Astrocyte (in vitro differentiated cells and primary cell): Measurements from ENCODE around the gene IQCH.
"Not testable (repeated sequence)": the region's sequence is repeated elsewhere in the genome, so short reads cannot be mapped to it uniquely, and the experiment has no call there.

Source experiments
- EZH2 ChIP-seq: IDR thresholded peaks from 2 replicates; pipeline ENCODE4 v1.6.1; 2012; ENCODE audit warnings: mild to moderate bottlenecking, low read length, inconsistent platforms; ENCODE audit not compliant: insufficient read depth
- TF ChIP-seq, protein P1 (sequence below): IDR thresholded peaks from 2 replicates; pipeline ENCODE4 v1.5.1; 2011; ENCODE audit warnings: low read depth, mild to moderate bottlenecking, inconsistent platforms, low read length, moderate library complexity; ENCODE audit not compliant: insufficient read depth

DNA sequence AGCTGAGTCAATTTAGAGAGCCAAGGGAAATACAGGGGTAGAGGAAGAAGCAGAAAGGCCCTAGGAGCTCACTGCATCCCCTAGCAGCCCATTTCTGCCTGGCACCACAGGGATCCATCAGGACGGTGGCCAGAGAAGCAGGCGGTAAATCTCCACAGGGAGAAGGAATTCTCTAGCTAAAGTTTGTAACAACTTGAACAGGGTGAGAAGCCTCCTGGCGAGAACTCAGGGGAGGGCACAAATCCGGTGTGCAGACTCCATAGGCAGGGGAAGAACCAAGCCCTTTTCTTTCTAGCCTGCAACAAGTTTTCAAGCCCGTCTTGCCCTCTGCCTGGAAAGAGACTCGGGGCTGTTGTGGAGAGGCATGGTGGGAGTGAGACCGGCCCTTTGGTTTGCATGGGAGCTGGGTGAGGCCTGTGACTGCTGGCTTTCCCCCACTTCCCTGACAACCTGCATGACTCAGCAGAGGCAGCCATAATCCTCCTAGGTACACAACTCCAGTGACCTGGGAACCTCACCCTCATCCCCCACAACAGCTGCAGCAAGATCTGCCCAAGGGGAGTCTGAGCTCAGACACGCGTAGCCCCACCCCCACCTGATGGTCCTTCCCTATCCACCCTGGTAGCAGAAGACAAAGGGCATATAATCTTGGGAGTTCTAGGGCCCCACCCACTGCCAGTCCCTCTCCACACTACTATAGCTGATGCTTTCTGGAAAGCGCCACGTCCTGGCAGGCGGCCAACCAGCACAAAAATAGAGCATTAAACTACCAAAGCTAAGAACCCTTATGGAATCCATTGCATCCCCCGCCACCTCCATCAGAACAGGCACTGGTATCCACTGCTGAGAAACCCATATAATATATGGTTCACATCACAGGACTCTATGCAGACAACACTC, 182.0 kb downstream of the IQCH start:
- TF ChIP-seq, protein P1, sequence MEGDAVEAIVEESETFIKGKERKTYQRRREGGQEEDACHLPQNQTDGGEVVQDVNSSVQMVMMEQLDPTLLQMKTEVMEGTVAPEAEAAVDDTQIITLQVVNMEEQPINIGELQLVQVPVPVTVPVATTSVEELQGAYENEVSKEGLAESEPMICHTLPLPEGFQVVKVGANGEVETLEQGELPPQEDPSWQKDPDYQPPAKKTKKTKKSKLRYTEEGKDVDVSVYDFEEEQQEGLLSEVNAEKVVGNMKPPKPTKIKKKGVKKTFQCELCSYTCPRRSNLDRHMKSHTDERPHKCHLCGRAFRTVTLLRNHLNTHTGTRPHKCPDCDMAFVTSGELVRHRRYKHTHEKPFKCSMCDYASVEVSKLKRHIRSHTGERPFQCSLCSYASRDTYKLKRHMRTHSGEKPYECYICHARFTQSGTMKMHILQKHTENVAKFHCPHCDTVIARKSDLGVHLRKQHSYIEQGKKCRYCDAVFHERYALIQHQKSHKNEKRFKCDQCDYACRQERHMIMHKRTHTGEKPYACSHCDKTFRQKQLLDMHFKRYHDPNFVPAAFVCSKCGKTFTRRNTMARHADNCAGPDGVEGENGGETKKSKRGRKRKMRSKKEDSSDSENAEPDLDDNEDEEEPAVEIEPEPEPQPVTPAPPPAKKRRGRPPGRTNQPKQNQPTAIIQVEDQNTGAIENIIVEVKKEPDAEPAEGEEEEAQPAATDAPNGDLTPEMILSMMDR: not testable (repeated sequence)
- TF ChIP-seq EZH2: not testable (repeated sequence)
